SK-N-MC (cell line): ENCODE measurements around the gene PDGFRA.
"Not testable (repeated sequence)": the region's sequence is repeated elsewhere in the genome, so short reads cannot be mapped to it uniquely, and the experiment has no call there.

Source experiments
- EZH2 ChIP-seq: fragments of 200-600 bp; sonication (generic); IDR thresholded peaks from one replicate; pipeline ENCODE4 v1.6.1; 2017; ENCODE audit warnings: antibody characterized with exemption
- POLR2AphosphoS5 ChIP-seq: IDR thresholded peaks from 2 replicates; pipeline ENCODE4 v1.6.1; 2012; ENCODE audit warnings: mild to moderate bottlenecking, low read depth, low read length, borderline replicate concordance

DNA sequence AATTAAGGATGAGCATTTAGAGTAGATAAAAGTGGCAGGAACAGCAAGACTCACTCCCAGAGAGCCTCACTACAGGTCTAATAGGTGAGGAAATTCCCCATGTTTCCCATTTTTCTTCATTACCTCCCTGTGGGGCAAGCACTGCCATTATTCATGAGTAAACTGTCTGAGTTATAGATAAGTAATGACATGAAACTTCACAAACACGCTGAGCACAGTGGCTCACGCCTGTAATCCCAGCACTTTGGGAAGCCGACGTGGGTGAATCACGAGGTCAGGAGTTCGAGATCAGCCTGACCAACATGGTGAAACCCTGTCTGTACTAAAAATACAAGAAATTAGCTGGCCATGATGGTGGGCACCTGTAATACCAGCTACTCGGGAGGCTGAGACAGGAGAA, 7.2 kb downstream of the PDGFRA start:
- TF ChIP-seq POLR2AphosphoS5, EZH2: not testable (repeated sequence)
